HG02884 (cell line): ENCODE results near the gene BHMT.

Experiments
- ATAC-seq: cut with Tn5 transposase; IDR thresholded peaks from one replicate; pipeline ENCODE4 v1.9.1; 2021; ENCODE audit warnings: mild to moderate bottlenecking, moderate library complexity; ENCODE audit not compliant: unreplicated experiment

Gene BHMT, protein sequence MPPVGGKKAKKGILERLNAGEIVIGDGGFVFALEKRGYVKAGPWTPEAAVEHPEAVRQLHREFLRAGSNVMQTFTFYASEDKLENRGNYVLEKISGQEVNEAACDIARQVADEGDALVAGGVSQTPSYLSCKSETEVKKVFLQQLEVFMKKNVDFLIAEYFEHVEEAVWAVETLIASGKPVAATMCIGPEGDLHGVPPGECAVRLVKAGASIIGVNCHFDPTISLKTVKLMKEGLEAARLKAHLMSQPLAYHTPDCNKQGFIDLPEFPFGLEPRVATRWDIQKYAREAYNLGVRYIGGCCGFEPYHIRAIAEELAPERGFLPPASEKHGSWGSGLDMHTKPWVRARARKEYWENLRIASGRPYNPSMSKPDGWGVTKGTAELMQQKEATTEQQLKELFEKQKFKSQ

DNA sequence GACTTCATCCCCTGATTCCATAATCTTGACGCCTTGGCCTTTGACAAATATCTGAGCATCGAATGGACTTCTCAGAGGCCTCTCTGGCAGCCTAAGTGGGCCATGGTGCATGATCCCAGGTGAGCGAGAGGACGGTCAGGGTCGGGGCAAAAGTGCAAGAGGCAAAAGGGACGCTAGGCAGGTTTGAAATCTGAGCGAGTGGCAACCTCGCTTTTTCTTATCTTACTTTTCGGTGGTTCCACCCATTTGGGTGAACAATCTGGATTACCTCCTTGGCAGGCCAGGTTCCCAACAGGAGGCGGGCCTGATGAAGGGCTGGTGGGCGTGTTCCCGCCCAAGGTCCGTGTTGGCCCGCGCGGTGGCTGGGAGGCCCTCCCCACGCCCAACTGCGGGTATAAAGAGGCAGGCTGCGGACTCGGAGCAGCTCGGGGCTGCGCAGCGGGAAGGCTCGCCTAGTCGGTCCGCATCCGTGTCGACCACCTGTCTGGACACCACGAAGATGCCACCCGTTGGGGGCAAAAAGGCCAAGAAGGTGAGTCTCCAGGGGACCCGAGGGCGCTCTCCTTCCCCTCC is at the start of gene BHMT:
TSS of gene BHMT (plus strand) at position 423 of the 573 bp plus-strand sequence. CDS start at position 500, 77 bp downstream.
- no peak for ATAC-seq

DNA sequence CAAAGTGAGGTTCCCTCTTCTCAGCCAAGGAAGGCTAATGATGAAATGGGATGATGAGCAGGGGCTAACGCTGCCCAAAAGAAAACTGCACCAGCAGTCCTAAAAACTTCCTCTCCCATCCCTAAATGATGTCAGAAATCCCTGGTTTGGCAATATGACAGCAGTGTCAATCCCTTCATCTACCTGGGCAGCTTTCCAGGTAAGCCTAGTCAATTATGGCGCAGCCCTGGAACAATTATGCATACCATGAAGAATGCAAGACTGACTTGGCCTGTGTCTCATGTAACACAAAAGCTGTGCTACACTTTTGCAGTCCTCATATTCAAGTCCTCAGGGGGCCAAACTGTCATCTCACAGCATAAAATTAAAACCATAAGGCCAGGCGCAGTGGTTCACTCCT is 49.2 kb upstream of the BHMT start:
- ATAC-seq: no peak

DNA sequence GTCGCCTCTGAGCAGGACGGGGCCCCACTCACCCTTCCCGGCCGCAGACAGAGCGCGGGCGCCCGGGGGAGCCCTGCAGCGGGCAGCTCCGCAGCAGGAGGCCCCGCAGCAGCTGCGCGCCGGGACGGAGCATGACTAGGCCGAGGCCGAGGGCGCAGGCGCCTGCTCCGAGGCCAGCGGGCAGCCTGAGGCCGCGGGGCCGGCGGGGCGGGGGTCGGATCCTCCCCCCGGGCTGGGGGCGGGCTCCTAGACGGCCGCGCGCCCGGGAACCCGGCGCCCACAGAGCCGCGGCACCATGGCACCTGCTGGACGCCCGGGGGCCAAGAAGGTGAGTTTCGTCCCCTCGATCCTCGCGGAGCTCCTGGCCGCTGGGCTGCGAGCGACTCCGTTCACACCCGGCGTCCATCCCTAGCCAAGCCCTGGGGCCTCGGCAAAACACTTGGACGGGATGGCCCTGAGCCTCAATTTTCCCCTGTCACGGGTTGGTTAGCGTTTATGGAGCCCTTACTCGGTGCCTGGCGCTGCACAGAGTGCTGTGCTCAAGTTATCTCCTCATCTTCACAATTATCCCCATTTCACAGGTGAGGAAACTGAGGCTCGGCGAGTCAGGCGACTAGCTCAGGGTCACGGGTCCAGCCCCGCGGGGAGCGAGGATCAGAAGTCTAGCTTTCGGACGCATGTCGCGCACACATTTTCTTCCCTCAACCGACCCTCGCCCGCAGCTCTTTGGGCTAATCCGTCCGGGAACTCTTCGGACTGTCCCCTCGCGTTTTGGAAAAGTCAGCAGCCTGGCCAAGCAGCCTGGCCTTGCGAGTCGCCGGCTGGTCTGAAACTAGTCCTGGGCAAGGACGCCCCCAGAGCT is 41.9 kb upstream of the BHMT start, which contains the start of the genes BHMT2 and DMGDH:
TSS of gene BHMT2 (plus strand) at position 280 of the 862 bp plus-strand sequence. CDS start at position 296, 16 bp downstream.
TSS of gene DMGDH (minus strand) at position 187 of the 862 bp plus-strand sequence. CDS start at position 133, 54 bp downstream.
- no peak for ATAC-seq

DNA sequence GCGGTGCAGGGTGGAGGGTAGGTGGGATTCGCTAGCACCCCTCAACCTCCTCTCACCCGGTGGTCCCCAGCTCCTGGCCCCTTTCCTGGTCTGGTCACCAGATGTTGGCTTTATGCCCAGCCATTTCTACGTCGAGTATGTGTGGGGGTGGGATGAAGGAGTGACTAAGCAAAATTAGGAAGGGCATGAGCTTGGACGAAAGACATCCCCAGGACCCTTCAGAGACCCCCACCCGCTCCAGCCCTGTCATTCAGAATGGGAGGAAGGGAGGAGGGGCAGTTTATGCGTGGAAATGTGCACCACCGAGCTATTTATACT is 41.3 kb upstream of the BHMT start:
- ATAC-seq: no peak

DNA sequence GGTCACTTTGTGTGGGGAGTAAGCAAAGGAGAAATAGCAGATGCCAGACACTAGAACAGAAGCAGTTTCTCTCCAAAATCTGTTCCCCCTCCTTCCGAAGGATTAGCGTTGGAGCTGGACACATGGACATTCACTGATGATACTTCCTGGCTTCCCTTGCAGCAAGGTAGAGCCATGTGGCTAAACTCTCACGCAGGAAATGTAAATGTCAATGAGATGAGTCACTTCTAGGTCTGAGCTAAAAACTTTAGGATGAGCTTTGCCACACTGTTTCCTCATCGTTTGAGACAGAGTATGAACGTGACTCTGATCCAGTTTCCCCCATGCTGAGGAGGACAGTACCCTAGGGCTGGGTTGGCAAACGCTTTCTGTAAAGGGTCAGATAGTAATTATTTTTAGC is 37.0 kb upstream of the BHMT start:
- no peak for ATAC-seq

DNA sequence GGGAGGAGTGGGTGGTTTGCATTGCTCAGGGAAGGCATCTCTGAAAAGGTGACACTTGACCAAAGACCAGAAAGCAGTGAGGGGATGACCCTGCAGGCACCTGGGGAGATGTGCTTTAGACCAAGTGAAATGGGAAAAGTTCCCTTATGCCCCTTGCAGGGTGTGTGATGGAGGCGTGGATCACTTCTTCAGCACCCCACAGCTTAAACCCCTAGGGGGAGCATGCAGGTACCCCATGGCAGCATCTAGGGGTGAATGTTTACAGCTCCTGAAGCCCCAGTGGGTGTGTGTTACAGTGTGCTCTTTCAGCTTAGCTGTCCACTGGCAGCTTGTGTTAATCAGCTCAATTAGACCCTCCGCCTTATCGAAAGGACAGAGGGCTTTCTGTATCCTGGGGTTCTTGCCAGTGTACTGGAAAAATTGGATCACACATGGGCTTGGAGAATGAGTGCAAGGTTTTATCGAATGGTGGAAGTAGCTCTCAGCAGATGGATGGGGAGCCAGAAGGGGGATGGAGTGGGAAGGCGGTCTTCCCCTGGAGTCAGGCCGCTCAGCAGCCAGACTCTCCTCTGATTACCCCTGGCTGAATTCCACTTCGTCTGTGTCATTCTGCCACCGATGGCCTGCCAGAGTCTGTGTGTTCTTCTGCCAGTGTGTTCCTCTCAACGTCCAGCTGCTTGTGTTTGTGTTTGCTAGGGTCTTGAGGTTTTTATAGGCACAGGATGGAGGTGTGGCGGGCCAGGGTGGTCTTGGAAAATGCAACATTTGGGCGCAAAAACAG is 35.8 kb upstream of the BHMT start:
- ATAC-seq: no peak

DNA sequence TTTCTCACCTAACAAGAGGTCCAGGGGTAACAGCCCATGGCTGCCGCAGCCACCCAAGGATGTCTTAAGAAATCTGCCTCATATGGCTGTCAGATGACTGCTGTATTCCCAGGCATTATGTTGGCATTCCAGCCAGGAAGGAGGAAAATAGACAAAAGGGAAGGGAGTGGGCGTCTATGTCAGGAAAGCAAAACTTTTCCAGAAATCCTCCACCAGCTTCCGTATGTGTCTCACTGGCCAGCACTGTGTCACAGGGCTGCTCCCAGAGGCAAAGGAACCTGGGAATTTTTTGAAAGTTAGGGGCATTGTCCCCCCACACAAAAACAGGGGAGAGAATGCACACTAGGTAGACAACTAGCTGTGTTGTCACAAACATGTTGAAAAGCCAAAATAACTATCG is 34.8 kb upstream of the BHMT start:
- ATAC-seq: no peak

DNA sequence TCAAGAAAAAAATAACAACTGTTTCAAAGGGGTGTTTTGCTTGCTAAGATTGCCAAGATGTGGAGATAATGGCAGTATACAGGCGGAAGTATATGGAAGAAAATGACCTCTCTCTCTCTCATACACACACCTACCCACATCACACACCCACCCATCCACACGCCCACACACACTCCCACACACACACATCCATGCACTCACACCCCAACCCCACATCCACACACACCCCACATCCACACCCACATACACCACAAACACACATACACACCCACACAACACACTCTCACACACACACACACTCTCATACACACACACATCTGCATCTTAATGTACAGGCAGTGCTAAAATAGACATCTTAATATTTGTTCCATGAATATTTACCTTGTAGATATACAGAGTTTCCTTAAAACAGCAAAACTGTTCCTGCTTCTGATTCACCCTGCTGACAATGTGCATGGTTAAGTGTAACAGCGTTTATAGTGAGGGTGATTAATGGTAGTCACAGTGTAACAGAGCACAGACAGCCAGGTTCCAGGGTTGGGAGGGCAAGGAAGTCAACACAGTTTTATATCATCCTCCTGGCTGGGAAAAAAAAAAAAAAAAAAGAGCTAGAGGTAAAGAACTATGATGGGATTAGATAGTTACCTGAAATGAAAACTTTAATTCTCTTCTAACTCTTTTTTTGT is 33.8 kb upstream of the BHMT start:
- no peak for ATAC-seq

DNA sequence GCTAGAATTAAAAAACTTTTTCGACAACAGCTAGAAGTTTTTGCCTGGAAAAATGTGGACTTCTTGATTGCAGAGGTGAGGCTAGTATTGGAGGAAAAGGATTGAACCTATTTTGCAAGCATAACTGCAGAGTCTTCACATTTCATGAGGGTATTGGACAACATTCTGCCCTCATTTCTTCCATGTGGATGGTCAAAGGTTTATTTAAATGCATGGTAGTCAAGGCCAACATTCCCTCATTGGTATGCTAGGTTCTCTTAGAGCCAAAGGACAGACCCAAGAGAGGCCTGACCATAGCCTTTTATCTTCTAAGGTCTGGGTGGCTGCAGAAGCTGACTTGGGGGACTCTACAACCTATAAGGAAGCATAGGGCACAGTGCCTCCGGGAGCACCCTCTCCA is 30.8 kb upstream of the BHMT start:
- ATAC-seq: no peak

DNA sequence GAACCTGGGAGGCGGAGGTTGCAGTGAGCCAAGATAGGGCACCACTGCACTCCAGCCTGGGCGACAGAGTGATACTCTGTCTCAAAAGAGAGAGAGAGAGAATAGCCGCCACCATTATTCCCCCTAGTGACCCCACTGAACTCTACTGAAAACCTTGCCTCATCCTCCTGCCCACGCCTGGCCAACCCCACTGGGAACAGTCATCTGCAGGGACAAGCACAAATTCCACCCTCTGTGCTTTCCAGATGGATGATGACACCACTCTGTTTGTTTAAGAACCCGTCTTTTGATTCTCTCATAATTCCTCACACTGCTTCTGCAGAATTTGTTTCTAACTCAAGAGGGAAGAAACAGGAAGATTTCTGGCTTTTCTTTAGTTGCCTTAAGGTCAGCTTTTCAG is 29.8 kb upstream of the BHMT start:
- no peak for ATAC-seq

DNA sequence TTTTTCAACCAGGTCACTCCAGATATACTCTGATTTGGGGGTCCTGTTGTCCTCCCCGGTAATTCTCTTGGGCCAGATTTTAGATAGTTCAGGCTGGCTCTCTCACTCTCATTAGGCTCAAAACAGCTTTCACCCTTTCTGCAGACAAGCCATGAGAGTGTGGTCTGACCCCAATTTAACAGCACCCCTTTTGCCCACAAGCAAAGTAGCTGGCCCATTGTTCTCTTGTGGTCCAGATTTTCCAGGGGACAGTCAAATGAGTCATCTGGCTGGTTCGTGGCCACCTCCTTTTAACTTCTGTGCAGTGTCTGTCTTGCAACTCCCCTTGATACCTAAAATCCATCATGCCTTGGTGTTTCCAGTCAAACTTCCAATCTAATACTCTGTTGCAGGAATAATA is 25.5 kb upstream of the BHMT start:
- ATAC-seq: no peak

DNA sequence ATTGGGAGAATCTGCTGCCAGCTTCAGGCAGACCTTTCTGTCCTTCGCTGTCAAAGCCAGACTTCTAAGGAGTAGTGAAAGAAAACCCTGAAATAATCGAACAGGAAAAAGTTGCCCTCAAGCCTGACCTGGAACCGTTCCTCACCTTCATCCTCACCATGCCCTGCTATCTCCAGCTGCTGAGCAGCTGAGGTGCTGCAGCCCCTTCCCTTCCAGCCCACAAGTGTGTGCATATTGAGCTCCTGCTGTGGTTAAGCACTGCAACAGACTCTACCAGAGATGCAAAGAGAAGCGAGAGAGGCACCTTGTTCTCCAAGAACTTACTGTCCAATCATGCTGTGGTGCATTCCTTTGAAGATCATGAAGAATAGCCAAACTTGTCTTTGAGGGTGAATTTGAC is 23.1 kb upstream of the BHMT start:
- no peak for ATAC-seq

DNA sequence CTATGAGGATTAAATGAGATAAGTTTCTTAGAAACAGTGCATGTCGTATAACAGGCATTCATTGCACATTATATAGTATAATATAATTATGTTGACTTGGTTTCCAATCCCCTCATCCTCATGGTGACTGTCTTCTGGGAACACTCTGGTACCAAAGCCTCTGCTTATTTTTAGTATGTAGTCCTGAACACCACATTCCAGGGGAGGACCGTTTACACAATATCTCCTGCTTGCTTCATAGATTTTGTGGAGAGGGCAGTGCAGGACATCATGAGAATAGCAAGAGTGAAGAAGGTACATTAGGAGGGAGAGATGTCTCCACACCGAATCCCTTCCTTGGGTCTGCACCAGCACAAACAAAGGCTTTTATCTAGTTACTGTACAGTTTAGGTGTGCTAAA is 20.5 kb upstream of the BHMT start:
- no peak for ATAC-seq

DNA sequence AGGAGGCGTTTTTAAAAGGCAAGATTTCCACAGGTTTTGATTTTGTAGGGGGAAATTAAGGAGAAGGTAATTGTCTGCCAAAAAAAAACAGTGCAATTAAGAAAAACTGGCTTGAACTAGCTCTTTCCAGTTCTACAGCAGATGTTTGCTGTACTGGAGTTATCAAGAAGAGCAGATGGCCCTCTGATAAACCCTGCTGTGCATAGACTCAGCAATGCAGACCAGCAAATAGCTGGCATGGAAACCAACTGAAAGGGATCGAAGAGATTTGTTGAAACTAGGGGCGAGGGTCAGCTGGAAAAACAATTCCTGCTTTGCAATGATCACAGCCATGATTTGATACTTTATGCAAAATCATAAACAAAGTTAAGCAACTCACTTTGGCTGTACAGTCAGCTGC is 17.8 kb upstream of the BHMT start:
- ATAC-seq: no peak

DNA sequence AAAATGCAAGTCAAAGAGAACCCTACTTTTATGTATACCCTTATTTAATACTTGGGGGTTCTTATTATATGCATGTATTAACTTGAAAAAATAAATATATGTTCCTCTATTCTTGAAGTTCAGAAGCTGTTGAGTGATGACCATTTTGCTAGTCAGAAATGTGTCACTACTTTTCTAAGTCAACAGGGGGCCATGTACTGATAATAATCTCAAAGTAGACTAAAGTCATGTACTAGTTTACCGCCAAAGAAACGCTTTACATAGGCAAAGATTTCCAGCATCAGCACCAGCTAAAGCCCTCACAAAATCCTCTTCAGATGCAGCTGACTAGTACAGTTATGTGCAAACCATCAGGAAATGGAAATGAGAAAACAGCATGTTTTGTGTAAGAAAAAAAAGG is 5.7 kb upstream of the BHMT start:
- no peak for ATAC-seq

DNA sequence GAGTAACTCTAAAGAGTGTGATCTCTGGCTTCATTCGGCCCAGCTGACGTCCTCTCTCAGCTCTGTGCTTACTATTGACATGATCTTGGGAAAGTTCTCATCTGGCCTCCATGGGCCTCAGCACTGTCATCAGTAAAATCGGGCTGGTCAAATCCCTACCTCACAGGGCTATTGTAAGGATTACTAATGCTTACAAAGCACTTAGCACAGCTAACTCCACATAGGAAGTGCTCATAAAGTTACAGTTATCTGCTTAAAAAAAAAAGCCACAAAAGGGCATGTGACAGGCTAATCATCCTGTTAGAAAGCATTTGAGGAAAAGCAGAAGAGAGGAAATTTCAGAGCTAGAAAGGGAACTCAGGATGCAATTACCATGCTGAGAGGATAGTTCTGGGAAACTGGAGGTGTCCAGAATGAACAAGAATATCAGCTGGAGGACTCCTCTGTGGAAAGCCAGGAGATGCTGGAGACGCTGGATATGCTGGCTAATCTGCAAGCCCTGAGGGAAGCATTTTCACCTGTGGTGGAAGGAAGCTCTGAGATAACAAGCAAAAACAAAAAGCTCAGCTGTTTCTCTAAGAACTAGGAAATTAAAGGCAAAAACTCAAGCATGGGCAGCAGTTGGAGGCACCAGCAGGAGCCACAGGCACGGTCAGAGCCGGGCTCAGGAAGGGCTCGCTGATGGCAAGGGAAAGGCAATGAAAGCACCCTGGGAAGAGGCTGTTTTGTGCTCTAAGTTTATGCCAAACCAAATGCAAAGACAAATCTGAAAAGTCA is 4.4 kb upstream of the BHMT start:
- ATAC-seq: no peak

DNA sequence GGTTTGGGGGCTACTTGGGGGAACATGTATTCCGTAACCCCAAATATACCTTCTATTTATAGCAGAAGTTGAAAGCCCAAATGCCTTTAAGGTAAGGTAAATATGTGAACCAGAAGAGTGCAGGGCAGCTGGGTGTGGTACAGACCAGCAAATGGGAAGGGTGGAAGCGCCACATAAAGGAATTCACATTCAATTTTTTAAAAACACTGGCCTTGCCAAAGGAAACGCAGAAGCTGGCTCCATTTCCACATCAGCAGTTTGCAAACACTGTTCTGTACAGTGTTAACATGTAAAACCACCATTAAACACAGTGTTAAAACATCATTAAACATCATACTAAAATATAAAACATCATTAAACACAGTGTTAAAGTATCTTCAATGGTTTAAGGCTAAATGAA is 3.5 kb upstream of the BHMT start:
- ATAC-seq: no peak

DNA sequence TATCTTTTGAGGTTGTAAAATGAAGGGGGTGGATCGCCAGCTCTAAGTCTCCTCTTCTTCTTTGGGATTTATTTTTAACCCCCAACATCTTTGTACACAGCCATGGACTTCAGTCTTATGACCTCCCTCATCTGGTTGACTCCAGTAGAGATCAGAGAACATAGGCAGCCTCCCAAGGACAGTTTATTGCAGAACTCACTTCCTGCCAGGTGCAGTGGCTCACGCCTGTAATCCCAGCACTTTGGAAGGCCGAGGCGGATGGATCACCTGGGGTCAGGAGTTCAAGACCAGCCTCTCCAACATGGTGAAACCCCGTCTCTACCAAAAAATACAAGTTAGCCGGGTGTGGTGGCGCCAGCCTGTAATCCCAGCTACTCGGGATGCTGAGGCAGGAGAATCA is 2.8 kb upstream of the BHMT start:
- ATAC-seq: no peak
